ENCODE results near the gene NDUFB2. TPM values are rescaled to one million over a fixed set of nuclear protein-coding genes. Genes with fewer than 3 reads are reported as not detected.
A peak's percentile ranks its signal among the peaks of the same experiment; 100 is the strongest.

The NDUFB2 gene
- total and polyA plus RNA-seq, 2 of the 13 experiments (the other 11 are each of a cell fraction or from before 2014, with no cell fraction given): 206 to 221 TPM

GRCh38 chr7:140696024-140696679, 356 bp upstream of the NDUFB2 start (continued):
- TF ChIP-seq ZNF33B (CRISPR knock-in tag; IDR thresholded peaks at IDR 0.05) (no peak), MIER2 (CRISPR knock-in tag; IDR thresholded peaks at IDR 0.05) (no peak), CREBL2 (CRISPR knock-in tag; IDR thresholded peaks at IDR 0.05; ENCODE audit: borderline replicate concordance) (no peak), ZFAT (CRISPR knock-in tag; conservative IDR thresholded peaks at IDR 0.05) (no peak), ARID2 (CRISPR knock-in tag; IDR thresholded peaks at IDR 0.05; ENCODE audit: borderline replicate concordance) (no peak), RFX5 (IDR thresholded peaks at IDR 0.05; ENCODE audit: low read depth, low read length) (peak; percentile 63; the same call in 1 of the 2 replicates), KLF15 (CRISPR knock-in tag; IDR thresholded peaks at IDR 0.05; ENCODE audit: borderline replicate concordance) (0 out of 2 replicates have a peak, but pooled peaks have one; percentile 1), KDM6A (CRISPR knock-in tag; IDR thresholded peaks at IDR 0.05; ENCODE audit: low read depth) (no peak), ATF7 (IDR thresholded peaks at IDR 0.05) (peak; percentile 71), ATF7 (CRISPR knock-in tag; IDR thresholded peaks at IDR 0.05) (no peak), REPIN1 (CRISPR knock-in tag; IDR thresholded peaks at IDR 0.05; ENCODE audit: borderline replicate concordance, low read depth) (no peak), ZNF782 (CRISPR knock-in tag; IDR thresholded peaks at IDR 0.05; ENCODE audit: borderline replicate concordance) (no peak), TIGD3 (CRISPR knock-in tag; IDR thresholded peaks at IDR 0.05; ENCODE audit: borderline replicate concordance) (no peak), MED8 (CRISPR knock-in tag; IDR thresholded peaks at IDR 0.05; ENCODE audit: insufficient replicate concordance) (no peak), IKZF4 (CRISPR knock-in tag; IDR thresholded peaks at IDR 0.05; ENCODE audit: borderline replicate concordance, low read depth, not compliant biosample characterization) (no peak), ZMYM4 (CRISPR knock-in tag; IDR thresholded peaks at IDR 0.05) (no peak), DMTF1 (CRISPR knock-in tag; IDR thresholded peaks at IDR 0.05) (no peak), ZNF3 (CRISPR knock-in tag; IDR thresholded peaks at IDR 0.05) (no peak), ZBTB37 (CRISPR knock-in tag; IDR thresholded peaks at IDR 0.05) (no peak), BRF2 (CRISPR knock-in tag; IDR thresholded peaks at IDR 0.05) (no peak), ZNF614 (CRISPR knock-in tag; IDR thresholded peaks at IDR 0.05; ENCODE audit: borderline replicate concordance) (peak; percentile 11; the same call in 1 of the 2 replicates), ZNF136 (CRISPR knock-in tag; IDR thresholded peaks at IDR 0.05; ENCODE audit: low read depth) (0 out of 2 replicates have a peak, but pooled peaks have one; percentile 75)
